Cardiac fibroblast (primary cell): ENCODE results near the gene FZD2.

Experiments used
- DNase-seq, 2 donors: peaks; one replicate each; pipeline versions ENCODE4 v3.0.0 to v3.0.0-alpha.2; 2010; ENCODE audit warnings: low read depth in 2 of 2
- H3K4me3 ChIP-seq, 2 donors: replicated peaks in 1 of 2; 1 replicate in 1 of 2; 2 replicates in 1 of 2; pipeline ENCODE4 v1.5.1; 2011; ENCODE audit warnings: low read depth in 2 of 2, low read length in 2 of 2, mild to moderate bottlenecking in 2 of 2, moderate library complexity in 1 of 2
- CTCF ChIP-seq: IDR thresholded peaks from one replicate; pipeline ENCODE4 v1.5.1; 2011; ENCODE audit warnings: low read depth, mild to moderate bottlenecking, low read length, inconsistent platforms

Gene FZD2

GRCh38 chr17:44610331-44610730 is 53.0 kb downstream of the FZD2 start:
- H3K4me3 ChIP-seq, result no peak overlapping the region
- DNase-seq, result no peak
- no peak for TF ChIP-seq CTCF
